ENCODE measurements around the gene SCD5. TPM values are rescaled to one million over a fixed set of nuclear protein-coding genes. Genes with fewer than 3 reads are reported as not detected.
A peak's percentile ranks its signal among the peaks of the same experiment; 100 is the strongest.

The SCD5 gene
- total and polyA plus RNA-seq, 2 of the 8 experiments (the other 6 are each of a cell fraction or from before 2014, with no cell fraction given): 0.92 to 1.2 TPM

DNA sequence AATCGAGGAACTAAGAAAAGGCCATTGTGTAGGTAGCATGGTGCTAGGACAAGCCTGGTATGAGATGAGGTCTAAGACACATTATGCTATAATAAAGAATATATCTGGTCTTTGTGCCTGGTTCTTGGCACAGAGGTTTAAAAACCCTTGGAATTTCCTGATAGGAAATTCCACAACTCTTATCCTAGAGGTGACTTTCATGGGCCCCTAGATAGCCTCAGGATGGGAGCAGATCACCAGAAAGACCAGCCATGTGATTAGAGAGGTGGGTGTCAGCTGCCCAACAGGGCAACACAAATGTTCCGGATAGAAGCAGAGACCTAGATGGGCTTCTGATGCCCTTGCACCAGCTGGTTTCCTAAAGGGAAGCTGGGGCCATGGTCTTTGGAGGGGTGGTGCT, 107.2 kb downstream of the SCD5 start:
- H3K79me2 ChIP-seq (ENCODE audit: control insufficient read depth in 1 of 2, insufficient read depth in 2 of 2, low read length in 2 of 2): no peaks in the 10 kb centered on the region
- H3K4me3 ChIP-seq (ENCODE audit: extremely low read depth in 1 of 4, insufficient read depth in 2 of 4, low read depth in 3 of 4, low read length in 4 of 4): no peak overlapping the region
- no peak for FAIRE-seq

More for the DNA sequence above, 107.2 kb downstream of the SCD5 start:
- no peak overlapping the region for H3K4ac ChIP-seq (replicated peaks; ENCODE audit: insufficient read length, low read depth, low read length)
- H3K4me2 ChIP-seq (ENCODE audit: insufficient read depth in 1 of 2, low read depth in 2 of 2, low read length in 2 of 2): no peak overlapping the region
- TF ChIP-seq, protein P1, sequence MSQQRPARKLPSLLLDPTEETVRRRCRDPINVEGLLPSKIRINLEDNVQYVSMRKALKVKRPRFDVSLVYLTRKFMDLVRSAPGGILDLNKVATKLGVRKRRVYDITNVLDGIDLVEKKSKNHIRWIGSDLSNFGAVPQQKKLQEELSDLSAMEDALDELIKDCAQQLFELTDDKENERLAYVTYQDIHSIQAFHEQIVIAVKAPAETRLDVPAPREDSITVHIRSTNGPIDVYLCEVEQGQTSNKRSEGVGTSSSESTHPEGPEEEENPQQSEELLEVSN (IDR thresholded peaks at IDR 0.05): no peak
- TF ChIP-seq NRF1 (IDR thresholded peaks at IDR 0.05; ENCODE audit: low read depth, low read length): no peak
- no peak for TF ChIP-seq ASH2L (IDR thresholded peaks at IDR 0.05; ENCODE audit: low read length)
- TF ChIP-seq BACH1 (IDR thresholded peaks at IDR 0.05; ENCODE audit: low read length): no peak
- TF ChIP-seq SP1 (IDR thresholded peaks at IDR 0.05; ENCODE audit: low read depth, low read length): no peak
- no peak for TF ChIP-seq BCL11A (IDR thresholded peaks at IDR 0.05; ENCODE audit: low read depth in 2 of 2, low read length in 2 of 2)
- TF ChIP-seq, protein P2, sequence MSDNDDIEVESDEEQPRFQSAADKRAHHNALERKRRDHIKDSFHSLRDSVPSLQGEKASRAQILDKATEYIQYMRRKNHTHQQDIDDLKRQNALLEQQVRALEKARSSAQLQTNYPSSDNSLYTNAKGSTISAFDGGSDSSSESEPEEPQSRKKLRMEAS (IDR thresholded peaks at IDR 0.05): no peak
- no peak for TF ChIP-seq SRF (IDR thresholded peaks at IDR 0.05; ENCODE audit: low read depth, low read length)
- no peak for TF ChIP-seq TCF12 (IDR thresholded peaks at IDR 0.05; ENCODE audit: low read depth, low read length)
- no peak for TF ChIP-seq JUND (IDR thresholded peaks at IDR 0.05; ENCODE audit: low read length)
- H3K18ac ChIP-seq (ENCODE audit: extremely low read depth, low read length): no peak overlapping the region
- H4K91ac ChIP-seq (replicated peaks; ENCODE audit: insufficient read length, low read length): no peak overlapping the region
- H2BK12ac ChIP-seq (ENCODE audit: low read depth, low read length): no peak overlapping the region
- H3K14ac ChIP-seq (ENCODE audit: insufficient read length): no peak overlapping the region
- CTCF ChIA-PET (ENCODE audit: partially characterized antibody): interaction anchor here (1.2 to 1.3 kb wide), 2 partner anchors 8 to 113 kb away, joined by 3 to 7 read pairs; no protein-coding TSS in a partner anchor
- peaks cover 0 to 1% (median 0%) of the 10 kb centered on the region in 4 experiments; a peak in 1 of 7 replicates for H3K27me3 ChIP-seq (replicated peaks in 1 of 4; ENCODE audit: control insufficient read depth in 3 of 4, extremely low read depth in 1 of 4, insufficient read depth in 3 of 4, low read length in 3 of 4)
- H2BK120ac ChIP-seq (replicated peaks; ENCODE audit: low read depth, low read length): no peak overlapping the region
- no peak overlapping the region for H2AFZ ChIP-seq (ENCODE audit: low read length)
- no peak overlapping the region for H3K27ac ChIP-seq (ENCODE audit: low read depth, low read length)
- H2BK20ac ChIP-seq (ENCODE audit: low read length): no peak overlapping the region
- H4K5ac ChIP-seq (ENCODE audit: insufficient read length, low read depth, low read length): no peak overlapping the region
- no peaks in the 10 kb centered on the region for H3K79me1 ChIP-seq (ENCODE audit: low read depth, low read length)
- DNase-seq (ENCODE audit: low read depth in 1 of 2, low spot score in 2 of 2): peak in 1 of 2 experiments; percentile 7
- no peak overlapping the region for H2BK5ac ChIP-seq (ENCODE audit: low read depth, low read length)
- no peaks in the 10 kb centered on the region for H4K20me1 ChIP-seq (replicated peaks in 1 of 2; ENCODE audit: control insufficient read depth in 1 of 2, insufficient read depth in 2 of 2, low read length in 2 of 2)
- H3K4me1 ChIP-seq (replicated peaks in 1 of 4; ENCODE audit: control insufficient read depth in 3 of 4, insufficient read depth in 4 of 4, low read length in 3 of 4): no peaks in the 10 kb centered on the region
- no peaks in the 10 kb centered on the region for H3K9me3 ChIP-seq (ENCODE audit: insufficient read depth in 2 of 2, low read depth in 1 of 2, low read length in 1 of 2)
- 97% methylated on average over 2 of the region's 2 CpGs; no CpG with 5 or more reads in 1 of the 2 experiments for WGBS, 2 experiments (ENCODE audit: extremely low coverage in 1 of 2, insufficient coverage in 1 of 2, insufficient read length in 1 of 2, insufficient replicate concordance in 2 of 2, low coverage in 1 of 2, low lambda C conversion rate in 2 of 2, missing lambda C conversion rate in 1 of 2)
- POLR2A ChIA-PET (ENCODE audit: partially characterized antibody): interaction anchor here (0.8 kb wide), 1 partner anchor 226 kb away, joined by 3 read pairs; no protein-coding TSS in a partner anchor
- no peak overlapping the region for H3K23ac ChIP-seq (ENCODE audit: insufficient read length)
- H4K8ac ChIP-seq (ENCODE audit: extremely low read depth, insufficient read depth, low read length): no peak overlapping the region
- H3K56ac ChIP-seq (replicated peaks; ENCODE audit: insufficient read length, low read depth, low read length): no peak overlapping the region
- H2AK5ac ChIP-seq (ENCODE audit: low read depth, low read length): no peak overlapping the region
- no peak overlapping the region for H2BK15ac ChIP-seq (ENCODE audit: low read length)
- H3K9ac ChIP-seq (replicated peaks in 1 of 4; ENCODE audit: extremely low read depth in 1 of 4, low read depth in 3 of 4, low read length in 3 of 4): no peak overlapping the region
- no peaks in the 10 kb centered on the region for H3K23me2 ChIP-seq (ENCODE audit: low read depth, low read length)
- H3K36me3 ChIP-seq (ENCODE audit: control insufficient read depth in 2 of 4, insufficient read depth in 4 of 4, low read length in 3 of 4): no peaks in the 10 kb centered on the region
